Activated CD4-positive, alpha-beta T cell treated with anti-CD3 and anti-CD28 coated beads for 1 hour (primary cell): ENCODE measurements around the gene GGACT.
A peak's percentile ranks its signal among the peaks of the same experiment; 100 is the strongest.
"Not testable (repeated sequence)": the region's sequence is repeated elsewhere in the genome, so short reads cannot be mapped to it uniquely, and the experiment has no call there.

Source experiments
- DNase-seq: peaks from one replicate; pipeline ENCODE4 v3.0.0-alpha.2; 2020

GGACT gene

DNA sequence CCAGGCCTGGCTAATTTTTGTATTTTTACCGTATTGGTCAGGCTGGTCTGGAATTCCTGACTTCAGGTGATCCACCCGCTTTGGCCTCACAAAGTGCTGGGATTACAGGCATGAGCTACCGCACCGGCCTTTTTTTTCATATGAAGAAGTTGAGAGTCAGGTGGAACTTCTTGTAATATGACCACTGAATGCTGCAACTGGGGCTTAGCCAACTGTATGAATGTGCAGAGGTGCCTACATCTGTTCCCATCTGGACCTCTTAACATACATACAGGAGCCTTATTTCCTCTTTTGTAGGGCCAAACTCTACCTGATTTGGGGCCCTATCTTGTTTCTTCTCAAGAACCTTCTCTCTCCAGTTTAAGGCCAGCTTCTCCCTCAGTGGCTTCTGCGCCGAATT is 11.9 kb upstream of the GGACT start:
- no peak for DNase-seq

DNA sequence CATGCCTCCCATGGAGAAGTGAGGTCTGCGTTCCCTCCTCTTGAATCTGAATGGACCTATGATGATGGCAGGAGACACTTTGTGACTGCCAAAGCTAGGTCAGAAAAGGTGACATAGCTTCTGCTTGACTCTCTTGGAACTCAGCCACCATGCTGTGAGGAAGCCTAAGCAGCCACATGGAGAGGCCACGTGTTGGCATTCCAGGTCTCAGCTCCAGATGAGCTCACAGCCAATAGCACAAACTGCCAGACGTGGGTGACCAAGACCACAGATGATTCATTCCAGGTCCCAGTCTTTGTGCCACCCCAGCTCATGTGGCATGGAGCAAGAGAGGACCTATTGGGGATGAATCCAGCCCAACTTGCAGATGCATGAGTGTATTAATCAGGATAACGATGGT is 8.7 kb upstream of the GGACT start:
- DNase-seq = no peak

DNA sequence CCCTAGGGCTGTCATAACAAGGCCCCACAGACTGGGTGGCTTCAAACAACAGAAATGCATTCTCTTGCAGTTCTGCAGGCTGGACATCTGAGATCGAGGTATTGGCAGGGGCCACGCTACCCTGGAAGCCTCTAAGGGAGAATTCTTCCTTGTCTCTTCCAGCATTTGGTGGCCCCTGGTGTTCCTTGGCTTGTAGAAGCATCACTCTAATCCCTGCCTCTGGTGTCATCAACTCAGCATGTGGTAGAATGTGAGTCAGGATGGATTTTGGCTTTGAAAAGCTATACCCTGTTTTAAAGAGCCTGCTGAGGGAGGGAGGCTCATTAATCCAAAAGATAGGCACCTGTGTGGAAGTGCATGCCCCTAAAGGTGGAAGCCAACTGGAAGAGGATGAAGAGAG is 7.9 kb upstream of the GGACT start:
- no peak for DNase-seq

DNA sequence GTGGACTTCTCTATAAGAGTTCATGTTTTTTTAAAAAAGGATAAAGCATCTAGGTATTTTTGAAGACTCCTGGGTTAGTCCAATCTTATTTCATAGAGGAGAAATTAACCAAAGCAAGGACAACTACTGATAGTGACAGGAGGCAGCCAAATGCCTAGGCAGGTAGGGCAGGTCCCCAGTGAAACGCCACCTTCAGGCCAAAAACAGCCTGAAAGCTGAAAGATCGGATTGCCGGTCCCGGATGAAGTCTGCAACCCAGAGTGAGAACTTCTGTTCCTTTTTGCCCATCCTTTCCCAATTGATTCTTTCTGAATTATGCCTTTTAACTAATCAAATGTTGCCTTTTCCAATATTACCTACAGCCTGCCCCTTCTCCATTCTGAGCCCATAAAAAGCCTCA is 6.1 kb upstream of the GGACT start:
- DNase-seq = no peak

DNA sequence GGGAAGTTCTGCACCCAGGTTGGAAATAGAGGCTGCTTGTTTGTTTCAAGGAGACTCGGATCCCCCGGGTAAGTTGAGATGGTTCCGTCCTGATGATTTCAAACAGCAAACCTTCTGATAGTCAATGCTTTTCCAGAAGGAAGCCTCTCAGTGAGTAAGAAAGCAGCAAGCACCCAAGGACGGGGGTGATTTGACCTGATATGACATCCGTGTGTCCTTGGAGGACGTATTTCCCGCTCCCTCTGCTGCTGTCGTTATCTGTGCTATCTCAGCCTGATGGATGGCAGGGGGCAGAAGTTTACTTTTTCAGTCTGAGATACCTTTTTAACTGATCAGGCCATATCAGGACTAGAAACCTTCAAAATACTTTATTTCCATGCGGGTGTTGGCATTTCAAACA is 5.7 kb upstream of the GGACT start:
- no peak for DNase-seq

DNA sequence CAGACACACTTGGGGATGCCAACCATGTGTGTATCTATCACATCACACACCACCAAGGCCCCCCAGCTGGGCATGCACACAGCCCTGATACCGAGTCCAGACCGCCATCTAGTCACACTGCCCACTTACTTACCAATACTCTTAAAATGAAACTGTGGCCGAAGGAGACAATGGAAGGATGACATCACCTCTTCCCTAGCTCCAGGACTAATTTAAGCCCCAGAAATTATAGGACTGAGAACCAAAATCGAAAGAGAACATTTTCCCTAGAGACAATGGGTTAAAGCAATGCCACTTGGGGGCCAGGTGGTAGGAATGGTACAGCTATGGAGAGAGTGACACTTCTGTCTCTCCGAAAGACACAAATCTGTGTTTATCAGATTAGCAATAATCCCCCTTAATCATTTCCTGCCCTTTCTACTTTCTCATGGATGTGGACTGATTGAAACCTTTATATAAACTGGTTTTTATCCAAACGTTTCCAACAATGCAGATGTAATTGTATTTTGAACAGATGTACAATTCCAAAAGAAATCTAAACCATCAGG is 663 bp upstream of the GGACT start:
- no peak for DNase-seq

DNA sequence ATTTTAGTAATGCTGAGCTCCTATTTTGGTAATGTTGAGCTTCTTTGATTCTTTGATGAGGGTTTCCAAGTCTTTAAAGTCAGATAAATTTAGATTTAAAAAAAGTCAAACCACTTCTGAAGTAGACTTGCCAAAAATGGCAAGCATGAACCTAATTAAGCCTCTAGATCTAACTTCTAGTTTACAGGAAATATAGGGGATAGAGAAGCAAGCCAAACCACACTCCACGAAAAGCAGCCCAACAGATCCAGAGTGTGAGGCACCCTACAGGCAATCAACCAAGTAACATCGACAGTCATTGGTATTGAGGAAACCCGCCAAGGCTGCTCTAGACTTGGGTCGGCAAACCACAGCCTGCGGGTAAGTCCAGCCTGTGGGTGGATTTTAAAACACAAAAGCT is 3.7 kb downstream of the GGACT start:
- no peak for DNase-seq

DNA sequence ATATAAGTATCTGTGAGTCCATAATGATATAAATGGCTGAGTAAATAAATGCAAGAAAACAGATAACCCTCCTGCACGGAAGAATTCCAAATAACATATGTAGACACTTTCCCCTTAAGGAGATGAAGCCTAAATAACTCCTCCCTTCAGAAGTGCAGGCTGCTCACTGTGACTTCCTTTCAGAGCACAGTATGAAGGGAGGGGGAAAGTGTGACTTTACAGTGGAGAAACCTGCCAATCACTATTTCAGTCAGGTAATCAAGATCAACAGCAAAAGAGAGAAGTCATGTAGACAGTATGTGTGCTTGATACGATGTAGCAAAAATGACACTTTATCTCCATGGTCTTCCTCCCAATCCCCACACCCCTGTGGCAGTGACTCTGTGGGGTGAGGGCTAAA is 7.1 kb downstream of the GGACT start:
- DNase-seq = no peak

DNA sequence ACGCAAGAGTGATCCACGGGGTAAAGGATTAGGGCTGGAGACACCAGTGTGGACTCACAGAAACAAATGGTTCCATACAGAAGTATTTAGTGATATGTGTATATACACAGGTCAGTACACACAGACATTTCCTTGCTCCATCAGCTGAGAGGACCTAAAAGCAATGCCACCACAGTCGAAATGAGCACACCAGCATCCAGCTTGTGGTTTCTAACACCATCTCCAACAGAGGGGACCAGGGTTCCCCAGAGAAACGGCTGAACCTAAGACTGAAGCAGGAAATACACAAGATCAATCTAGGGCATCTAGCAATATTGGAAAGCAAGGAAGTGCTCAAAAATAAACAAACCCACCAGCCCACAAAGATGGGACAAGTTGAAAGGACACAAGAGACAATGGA is 7.6 kb downstream of the GGACT start:
- no peak for DNase-seq

DNA sequence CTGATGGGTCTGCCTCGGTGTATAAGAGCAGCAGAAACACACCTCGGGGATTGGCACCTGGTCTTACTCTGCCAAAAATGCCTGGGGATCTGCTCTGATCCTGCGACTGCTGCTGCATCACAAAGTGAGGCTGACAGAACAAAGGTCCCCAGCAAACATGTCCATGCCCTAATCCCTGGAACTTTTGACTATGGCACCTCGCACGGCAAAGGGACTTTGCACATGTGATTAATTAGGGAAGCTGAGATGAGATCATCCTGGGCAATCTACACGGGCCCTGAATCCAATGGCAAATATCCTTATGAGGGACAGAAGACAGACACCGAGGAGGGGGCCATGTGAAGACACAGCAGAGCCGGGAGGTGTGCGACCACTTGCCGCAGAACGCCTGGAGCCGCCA is 8.5 kb downstream of the GGACT start:
- DNase-seq = no peak

DNA sequence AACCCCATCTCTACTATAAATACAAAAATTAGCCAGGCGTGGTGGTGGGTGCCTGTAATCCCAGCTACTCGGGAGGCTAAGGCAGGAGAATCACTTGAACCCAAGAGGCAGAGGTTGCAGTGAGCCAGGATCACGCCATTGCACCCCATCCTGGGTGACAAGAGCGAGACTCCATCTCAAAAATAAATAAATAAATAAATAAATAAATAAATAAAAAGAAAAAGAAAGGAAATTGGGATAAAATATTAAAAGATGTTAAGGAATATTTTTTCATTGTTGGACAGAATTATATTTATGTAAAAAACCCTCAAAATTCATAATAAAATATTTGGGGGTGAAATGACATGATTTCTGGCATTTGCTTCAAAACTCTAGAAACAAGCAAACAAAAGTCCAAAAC is 11.3 kb downstream of the GGACT start:
- not testable (repeated sequence) for DNase-seq

DNA sequence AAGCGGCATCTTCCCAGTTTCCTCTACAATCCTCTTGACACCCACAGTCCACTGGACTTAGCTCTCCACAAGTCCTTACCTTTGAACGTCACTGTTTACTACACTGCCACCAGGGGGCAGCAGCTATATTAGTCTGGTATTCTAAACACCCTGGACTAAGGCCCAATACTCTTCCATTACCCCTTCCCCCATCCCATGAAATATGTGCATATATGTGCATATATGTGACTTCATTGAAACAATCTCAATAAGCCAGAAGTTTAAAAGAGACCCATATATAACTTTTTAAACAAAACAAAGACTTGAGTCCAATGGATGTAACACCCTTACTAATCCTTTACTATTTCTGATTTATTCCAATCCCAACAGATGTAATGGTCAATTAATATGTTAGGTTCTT is 15.5 kb downstream of the GGACT start:
- DNase-seq = peak; percentile 54

DNA sequence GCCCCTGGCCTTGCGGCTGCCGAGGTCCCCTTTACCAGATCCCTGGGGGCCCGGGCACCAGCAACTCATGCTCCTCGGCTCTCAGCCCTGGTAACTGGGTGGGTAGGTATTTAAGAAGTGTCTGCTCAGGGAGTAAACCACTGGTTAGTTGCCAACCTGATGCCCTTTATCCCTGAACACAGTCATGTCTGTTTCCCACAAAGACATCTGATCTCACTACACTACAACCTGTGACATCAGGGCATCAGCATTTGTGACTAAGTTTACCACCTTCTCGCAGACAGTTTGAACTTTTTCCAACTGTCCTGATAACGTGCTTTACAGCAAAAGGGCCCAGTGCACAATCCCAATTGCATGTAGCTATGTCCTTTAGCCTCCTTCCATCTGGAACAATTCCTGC is 22.0 kb downstream of the GGACT start:
- DNase-seq = no peak

DNA sequence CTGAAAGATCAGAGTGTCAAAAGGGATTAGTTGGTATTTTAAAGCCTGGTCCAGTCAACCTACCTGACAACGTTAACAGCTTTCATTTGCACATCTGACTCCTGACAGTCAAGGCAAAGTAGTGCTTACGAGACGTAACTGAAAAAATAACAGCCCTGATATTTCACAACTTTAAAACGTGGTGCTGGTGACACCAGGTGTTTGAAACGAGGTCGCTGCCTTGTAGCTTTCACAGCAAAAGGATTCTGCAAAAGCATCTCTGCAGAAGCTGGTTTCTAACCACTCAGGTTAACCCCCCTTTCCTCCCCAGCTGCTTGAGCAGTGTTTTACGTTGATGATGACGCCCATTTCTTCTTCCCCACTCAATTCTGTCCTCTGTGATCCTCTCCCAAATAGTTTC is 23.3 kb downstream of the GGACT start:
- no peak for DNase-seq

DNA sequence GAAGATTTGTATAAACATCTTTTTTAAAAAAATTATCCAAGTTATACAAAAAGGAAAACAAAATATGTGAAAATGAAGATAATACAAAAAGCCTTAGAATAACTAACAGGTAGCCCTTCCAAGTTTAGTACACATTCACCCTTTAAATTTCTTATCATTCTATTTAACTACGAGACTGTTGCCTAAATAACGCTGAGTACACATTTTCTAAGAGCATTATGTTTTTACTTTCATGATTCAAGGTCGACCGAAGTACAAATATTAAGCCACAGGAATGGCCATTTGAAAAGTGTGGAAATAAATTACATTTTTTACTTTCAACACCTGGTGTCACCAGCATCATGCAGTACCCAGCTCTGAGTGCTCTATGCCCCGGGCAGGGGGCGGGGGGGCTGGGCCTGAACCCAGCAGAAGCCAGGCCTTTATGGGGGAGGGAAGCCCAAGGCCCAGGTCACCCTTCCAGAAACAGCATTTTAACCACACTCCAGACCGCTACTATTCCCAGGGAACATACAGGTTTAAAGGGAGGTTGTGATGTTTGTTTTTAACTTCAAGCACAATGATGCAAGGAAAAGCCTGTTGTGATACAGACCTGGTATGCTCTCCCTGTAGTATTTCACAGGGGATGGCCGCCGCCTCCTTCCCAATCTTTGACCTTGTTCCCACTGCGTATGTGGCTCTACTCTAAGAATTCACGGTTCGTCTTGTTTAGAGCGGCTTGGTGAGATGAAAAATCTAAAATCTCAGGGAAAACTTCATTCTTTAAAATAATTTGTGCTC is 24.0 kb downstream of the GGACT start:
- DNase-seq = no peak

DNA sequence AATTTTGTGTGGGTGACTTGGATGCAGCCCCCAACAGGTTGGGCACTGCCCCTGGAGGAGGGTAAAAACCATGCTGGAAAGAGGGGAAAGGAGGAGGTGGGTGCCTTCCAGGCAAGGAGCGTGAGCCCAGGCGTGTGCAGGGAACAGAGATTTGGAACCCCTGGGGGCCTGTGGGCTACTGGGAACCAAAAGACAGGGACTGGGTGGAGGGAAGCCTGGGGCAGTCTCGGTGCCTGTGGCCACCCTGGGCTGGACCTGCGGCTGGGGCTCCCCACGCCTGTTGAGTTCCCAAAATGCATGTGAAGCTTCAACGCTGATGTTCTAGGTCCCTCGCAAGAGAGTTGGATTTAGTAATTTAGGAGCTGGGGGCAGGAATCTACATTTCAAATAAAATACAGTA is 24.8 kb downstream of the GGACT start:
- DNase-seq = no peak

DNA sequence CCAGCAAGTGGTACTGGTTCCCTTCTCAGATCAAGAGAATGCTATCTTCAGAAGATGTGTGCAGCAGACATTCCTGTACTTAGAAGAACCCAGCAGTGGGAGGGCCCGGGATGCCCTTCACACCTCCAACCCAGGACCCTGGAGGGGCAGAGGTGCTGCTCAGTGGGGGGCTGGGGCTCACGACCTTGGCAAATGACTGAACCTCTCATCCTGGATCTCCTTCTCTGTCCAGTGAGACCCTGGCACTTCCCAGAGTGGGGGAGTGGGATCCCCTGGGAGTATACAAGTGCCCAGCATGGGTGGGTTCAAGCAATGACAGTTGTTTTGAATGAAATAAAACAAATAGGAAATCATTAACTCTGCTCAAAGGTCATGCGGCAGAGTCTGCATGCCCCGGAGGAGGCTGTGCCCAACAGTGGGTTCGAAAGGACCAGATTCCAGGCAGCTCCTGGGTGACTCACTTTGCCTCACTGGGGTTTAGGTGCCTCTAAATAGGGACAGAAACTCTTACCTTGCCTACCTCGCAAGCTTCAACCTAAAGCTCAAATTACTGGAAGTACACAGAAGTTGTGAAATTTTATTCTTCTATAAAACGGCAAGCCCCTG is 26.9 kb downstream of the GGACT start:
- no peak for DNase-seq

DNA sequence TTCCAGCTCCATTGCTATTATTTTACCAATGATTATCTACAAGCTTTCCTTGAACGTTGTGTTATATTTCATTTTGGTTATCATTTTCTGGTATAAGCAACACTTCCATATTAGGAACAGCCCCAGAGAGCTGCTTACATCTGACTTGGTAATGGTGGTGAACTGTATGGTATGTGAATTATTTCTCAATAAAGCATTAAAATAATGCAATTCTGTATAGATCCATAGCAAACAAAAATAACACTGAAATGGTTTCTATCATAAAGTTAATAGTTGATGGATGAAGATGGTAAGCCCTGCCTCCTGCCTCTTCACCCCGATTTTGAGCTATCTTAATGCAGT is 27.5 kb downstream of the GGACT start:
- DNase-seq = no peak

DNA sequence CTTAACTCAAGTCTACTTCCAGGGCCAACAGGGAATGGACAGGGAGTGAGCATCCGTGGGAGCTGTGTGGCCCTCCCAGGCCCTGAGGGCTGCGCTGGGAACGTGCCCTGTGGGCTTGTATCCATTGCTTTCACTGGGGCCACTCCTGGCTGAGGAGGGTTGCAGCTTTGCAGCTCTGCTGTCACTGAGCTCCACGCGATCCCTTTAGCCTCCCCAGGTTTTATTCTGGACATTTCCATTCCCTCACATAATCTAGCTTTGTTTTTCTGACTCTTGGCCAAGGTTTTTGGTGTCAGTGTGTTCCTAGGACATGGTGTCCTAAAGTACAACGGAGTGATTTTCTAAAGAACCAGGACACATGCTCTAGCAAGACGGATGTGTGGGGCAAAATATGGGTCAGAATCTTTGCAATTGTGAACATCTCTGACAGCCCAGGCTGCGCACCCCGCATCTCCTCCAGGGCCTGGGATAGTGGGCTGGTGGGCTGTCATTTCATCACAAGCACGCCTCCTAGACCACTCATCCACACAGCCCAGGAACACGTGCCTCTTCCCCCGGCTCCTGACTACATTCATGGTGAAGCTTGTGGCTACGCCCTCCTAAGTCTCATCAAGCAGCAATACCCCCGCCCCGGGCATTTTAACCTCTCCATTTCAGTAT is 28.0 kb downstream of the GGACT start:
- DNase-seq = no peak

DNA sequence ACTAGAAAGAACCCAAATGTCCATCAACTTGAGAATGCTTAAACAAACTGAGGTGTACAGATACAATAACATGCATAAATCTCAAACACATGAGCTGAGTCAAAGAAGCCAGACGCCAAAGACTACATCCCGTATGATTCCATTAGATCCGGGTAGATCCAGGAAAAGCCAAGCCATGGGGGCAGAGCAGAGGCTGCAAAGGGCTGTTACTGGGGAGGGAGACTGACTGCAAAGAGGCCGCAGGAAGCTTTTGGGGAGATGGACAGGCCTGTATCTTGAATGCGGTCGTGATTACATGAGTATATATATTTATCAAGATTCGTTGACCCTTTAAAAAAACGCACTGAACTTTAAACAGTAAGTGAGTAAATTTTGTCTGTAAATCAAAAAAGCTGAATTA is 28.7 kb downstream of the GGACT start:
- DNase-seq = no peak

DNA sequence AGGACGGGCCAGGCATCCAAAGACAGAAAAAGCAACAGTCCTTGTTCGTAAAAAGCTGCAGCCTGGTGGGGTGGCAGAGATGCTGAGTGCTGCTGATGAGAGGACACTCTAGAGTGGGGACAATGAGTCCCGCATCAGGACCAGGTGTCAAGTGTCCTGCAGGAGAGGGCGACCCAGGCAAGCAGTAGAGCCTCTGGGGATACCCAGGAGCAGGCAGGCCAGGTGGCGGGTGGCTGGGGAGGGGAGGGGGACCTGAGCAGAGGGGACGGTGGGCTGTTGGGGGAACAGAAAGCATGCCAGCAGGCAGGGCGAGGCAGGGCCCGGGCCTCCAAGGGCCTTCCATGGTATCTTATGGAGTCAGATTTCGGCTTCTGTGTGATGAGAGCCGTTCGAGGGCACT is 35.8 kb downstream of the GGACT start:
- DNase-seq = no peak

DNA sequence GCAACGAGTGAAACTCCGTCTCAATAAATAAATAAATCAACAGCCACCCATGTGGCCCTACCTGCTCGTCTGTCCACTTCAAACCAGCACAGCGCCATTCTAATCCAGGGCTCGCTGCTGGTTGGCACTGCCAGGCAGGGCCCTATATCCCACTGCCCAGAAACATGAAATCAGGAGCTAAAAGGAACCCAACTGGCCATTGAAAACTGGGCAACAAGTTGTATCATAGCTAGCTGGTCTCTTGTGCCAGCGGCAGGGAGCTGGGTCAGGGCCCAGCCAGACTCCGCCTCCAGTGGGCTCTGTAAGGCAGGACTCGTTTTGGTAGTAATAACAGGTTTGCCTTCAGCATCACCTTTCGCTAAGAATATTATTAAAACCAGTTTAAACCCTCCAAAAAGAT is 39.3 kb downstream of the GGACT start:
- DNase-seq = no peak

DNA sequence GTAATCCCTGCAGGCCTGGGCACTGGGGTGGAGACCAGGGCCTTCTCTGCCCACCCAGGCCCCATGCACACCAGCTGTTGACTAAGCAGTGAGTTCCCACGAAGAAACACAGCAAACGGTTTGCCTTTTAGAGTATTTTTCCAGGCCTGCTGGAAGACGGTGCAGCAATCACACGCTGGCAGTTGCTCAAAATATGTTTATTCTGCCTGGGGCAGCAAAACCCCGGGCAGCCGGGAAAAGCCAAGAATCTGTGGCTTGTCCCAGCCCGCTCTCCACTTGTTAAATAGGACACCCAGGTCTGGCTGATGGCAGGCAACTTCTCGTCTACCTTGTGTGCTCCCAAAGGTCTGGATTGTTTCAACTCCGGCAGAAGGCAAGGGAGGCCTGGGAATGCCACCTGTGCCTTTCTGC is 40.8 kb downstream of the GGACT start:
- no peak for DNase-seq

DNA sequence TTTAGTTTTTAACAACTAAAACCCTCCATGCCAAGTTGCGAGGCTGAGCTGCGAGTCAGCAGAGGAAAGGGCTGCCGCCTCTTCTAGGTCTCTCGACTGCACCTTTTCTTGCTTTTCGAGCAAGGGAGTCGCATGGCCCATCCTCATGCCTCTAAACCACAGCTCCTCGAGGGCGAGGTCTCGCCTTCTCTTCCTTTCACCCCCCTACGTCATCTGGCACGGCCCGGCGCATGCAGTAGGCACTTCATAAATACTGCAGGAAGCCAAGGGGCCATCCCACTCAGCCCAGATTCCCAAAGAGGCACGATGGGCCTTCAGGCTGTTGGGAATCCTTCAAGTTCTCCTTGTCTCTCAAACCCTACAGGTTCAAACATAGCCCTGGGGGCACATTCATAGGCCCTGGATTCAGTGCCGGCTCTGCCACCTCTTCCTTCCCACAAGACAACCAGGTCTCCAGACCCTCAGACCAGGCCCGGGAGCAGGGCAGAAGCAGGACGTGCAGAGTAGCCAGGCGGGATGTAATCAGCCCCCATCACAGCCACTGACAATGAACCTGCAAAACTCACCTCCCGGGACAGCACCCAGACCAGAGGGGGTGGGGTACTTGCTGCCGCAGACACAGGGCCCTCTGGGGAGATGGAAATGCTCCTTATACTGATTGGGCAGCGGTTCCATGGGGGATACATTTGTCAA is 41.7 kb downstream of the GGACT start:
- no peak for DNase-seq
